ENCODE data around the gene DYSF.

DNA sequence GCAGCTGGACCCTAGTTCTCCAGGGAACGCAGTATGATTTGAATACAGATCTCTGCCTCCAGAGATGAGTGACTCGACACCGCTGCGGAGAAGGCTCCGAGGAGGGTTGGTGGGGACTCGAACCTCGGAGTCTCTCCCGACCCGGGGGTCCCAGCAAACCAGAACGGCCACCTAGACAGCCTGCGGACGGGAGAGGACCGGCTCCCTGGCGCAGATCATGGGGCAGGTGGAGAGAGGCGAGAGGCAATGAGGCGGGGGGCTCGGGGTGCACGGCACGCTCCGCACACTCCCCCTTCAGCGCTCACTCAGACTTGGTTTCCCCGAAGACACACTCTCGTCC, 12.6 kb downstream of the DYSF start:
- TF ChIP-seq, protein P1, sequence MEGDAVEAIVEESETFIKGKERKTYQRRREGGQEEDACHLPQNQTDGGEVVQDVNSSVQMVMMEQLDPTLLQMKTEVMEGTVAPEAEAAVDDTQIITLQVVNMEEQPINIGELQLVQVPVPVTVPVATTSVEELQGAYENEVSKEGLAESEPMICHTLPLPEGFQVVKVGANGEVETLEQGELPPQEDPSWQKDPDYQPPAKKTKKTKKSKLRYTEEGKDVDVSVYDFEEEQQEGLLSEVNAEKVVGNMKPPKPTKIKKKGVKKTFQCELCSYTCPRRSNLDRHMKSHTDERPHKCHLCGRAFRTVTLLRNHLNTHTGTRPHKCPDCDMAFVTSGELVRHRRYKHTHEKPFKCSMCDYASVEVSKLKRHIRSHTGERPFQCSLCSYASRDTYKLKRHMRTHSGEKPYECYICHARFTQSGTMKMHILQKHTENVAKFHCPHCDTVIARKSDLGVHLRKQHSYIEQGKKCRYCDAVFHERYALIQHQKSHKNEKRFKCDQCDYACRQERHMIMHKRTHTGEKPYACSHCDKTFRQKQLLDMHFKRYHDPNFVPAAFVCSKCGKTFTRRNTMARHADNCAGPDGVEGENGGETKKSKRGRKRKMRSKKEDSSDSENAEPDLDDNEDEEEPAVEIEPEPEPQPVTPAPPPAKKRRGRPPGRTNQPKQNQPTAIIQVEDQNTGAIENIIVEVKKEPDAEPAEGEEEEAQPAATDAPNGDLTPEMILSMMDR (IDR thresholded peaks at IDR 0.05): no peak
- no peak for TF ChIP-seq ZFX (IDR thresholded peaks at IDR 0.05; ENCODE audit: borderline replicate concordance)

Data from 22Rv1 (cell line).